Measurements from ENCODE around the gene CNN3.

The CNN3 gene

DNA sequence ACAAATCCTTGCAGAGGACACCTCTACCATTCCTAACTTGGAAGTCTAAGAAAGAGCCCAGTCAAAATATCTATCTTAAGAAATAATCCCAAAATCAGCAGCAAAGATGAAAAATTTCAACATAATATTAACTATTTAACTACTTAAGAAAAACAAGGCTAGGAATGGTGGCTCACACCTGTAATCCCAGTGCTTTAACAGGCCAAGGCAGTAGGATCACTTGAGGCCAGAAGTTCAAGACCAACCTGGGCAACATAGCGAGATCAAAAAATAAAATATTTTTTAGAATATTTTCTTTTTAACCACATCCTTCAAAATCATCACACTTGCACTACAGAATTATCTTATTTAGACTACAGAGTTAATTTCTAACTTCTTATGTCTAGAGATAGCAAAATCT, 4.9 kb downstream of the CNN3 start:
- DNase-seq: no peak

DNA sequence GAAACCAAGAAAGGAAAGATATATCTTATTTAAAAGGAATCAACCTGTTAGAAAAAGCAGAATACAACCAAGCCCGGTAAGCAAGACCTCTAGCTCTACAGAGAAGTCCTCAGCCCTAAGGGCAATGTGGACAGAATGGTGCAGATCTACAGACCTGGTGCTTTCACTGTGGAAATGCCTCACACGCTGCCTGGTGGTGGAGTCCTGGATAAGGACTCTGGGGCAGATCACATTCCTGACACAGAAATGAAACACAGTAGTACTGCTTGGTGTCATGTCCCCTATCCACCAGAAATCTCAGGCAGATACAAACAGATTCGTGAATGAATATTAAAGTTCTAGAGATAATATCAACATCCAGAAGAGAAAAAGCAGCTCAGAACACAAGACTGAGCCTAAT, 6.8 kb downstream of the CNN3 start:
- no peak for DNase-seq

DNA sequence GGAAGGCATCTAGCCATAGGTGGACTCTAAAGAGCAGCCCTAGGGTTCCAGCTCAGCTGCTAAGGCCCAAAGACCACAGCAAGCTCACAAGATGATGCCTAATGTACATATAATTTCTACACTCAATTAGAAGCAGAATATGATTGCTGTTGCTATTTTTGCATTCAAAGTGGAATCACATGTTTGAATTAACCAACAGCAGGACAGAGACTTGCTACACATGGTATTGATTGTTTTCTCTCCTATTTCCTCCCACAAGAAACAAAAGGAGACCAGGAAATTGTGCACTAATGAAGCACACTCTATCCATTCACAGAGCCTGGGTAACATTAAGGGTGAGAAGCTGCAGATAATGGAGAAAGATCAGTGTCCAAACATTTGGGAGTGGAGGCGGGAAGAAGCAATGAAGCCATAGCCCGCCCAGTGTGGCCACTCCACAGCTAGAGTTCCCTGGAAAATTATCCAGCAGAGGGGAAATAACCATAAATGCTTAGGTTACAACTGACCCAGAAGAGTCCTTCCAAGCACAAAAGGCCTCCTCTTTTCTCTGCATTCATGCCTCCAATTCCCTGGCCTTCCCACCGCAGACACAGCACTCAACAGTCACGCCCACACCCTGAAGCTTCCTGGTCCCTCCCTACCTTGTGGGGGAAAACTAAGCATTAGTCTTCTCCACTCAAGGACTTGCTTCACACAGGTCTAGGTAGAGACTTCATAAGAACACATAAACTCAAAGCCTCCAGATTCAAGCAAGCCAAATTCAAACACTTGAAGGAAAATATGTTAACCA, 7.5 kb downstream of the CNN3 start:
- no peak for DNase-seq

DNA sequence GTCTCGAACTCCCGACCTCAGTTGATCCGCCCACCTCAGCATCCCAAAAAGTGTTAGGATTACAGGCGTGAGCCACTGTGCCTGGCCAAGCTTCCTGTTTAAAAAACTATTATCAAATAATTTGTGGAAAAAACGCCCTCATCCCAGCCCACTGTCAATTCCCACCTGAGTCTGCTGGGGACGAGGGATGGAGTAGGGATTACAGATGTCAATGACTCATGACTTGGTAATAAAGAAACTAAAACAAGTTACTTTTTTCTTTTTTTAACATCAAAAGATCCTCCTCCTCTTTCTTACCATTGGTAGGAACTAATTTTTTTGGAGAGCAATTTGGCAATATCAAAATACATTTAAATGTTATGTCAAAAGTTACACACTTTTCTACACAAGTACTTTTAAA, 9.7 kb downstream of the CNN3 start:
- no peak for DNase-seq

DNA sequence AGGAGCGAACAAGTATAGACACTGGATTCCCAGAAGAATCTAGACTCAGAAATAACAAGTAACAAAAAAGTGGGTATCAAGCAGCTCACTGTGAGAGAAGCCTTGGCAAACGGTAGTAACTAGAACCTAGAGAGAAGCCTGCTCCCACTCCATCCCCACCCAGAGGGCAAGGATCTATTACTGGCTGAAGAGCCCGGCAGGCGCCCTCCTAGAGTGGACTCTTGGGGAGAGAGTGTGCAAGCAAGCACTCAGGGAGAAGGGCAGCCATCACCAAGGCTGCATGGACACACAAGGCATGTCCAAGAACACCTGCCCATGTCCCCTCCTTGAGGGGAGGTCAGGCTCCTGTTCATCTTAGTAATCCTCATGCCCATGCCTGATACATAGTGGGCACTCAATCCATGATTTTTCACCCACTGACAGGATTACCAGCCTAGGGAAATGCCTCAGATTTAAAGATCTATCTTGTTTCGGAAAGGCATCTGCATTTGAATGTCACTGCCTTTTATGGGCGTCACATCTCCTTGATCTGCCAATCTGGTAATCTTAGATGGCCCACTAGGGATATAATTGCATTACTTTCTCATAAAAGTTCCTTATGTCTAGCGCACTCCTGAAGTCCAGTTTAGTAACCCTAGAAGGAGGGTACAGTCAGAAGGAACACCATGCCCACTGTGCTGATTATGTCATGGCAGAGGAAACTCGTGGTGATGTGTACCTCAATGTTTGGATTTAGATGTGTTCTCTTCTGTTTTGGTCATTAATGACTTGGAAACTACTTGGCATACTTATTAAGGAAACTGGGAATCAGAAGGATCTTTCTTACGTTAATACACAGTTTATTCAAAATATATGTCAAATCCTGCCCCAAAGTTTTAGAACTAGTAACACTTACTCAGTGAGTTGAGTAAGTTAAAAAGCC, 14.4 kb downstream of the CNN3 start:
- DNase-seq: no peak

DNA sequence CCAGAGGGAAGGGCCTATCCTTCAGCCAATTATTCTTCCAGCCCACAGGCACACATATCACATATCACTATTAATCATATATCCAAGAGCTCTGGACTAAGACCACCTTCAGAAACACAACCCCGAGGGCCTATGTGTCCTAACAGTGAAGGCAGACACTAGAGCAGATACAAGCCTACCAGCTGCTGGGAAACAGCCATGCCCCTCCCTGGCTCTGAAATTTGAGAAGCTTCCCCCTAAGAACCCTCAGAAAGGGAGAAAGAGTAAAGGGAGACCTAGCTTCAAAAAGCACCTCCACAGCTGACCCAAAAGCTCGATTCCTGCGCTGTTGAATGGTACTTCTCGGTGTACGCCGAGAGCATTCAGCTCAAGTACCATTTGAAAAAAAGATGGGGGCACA, 17.4 kb downstream of the CNN3 start:
- DNase-seq: no peak

DNA sequence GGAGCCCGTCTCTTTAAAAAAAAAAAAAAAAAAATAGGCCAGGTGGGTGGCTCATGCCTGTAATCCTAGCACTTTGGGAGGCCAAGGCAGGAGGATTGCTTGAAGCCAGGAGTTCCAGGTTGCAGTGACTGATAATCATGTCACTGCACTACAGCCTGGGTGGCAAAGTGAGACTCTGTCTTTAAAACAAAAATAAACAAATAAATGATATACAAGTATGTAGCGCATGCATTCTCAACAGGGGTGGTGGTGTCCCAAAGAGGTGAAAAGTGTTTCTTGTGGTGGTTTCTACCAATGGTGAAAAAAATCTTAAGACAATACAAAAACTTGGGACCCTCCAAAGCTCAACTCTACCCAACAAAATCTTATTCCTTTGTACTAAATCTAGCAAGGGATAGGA, 17.9 kb downstream of the CNN3 start:
- no peak for DNase-seq

DNA sequence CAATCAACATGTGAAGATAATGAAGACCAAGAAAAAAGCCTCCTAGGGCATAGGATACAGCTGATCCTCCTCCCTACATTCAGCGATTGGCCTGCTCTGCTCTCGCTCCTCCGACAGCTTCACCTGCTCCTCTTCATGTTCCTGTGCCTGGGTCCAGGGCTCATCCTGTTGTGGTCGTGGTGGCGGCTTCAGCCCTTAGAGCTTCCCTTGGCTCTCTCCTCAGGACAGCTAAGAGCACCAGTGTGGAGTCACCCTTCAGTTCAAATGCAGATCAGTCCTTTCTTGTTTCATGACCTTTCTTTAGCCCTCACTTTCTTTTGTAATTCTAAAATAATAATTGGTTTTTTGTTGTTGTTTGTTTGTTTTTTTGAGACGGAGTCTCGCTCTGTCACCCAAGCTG, 18.7 kb downstream of the CNN3 start:
- no peak for DNase-seq

DNA sequence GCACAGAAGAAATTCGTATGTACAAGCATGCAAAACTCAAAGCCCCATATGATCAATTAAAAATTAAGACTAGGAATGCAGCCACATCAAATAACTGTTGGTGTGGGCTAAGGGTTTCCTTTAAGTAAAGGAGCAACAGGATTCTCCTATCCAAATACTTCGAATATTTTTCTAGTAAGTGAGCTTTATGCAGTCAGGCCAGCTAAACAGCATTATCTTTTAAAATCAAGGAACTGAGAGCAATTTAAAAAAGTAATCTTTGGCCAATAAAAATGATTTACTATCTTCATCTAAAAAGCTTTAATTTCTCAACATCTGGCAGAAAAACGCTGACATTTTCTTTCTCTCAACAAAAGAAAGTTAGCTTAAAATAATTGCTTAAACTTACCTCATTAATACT, 19.8 kb downstream of the CNN3 start:
- DNase-seq: no peak

DNA sequence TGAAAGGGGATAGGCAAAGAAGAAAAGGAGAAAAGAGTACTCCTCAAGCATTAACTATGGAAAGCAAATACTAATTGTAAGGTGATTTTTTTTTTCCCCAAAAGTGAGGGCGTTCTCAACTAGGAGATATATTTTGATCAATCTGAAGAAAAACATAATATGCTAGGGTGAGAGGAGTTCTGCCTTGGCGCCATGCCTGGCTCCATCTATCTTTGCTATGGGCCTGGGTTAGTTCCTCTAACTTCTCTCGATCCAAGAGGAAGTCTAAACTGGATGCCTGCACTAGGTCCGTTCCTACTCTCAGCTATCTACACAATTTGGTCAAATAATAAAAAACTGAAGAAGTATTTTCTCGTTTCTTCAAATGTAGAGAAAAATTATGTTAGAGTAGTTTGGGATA, 20.5 kb downstream of the CNN3 start:
- no peak for DNase-seq

DNA sequence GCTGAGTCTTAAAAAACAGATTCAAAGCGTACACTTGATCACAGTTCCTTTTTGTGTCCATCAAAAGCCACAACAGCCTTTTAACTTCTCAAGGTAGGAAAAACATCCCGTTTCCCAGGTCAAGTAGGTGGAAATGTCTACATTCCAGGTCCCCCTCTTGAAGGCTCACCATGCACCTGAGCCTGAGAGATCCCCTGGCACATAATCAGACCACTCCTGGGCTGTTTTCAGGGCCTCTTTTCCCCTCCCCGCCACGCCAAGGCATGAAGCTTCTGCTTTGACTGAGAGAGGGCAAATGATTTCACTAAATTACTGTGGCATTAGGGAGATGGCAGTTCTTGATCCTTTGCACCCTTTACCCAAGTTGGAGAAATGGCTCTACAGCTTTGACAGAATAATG, 21.7 kb downstream of the CNN3 start:
- DNase-seq: no peak

DNA sequence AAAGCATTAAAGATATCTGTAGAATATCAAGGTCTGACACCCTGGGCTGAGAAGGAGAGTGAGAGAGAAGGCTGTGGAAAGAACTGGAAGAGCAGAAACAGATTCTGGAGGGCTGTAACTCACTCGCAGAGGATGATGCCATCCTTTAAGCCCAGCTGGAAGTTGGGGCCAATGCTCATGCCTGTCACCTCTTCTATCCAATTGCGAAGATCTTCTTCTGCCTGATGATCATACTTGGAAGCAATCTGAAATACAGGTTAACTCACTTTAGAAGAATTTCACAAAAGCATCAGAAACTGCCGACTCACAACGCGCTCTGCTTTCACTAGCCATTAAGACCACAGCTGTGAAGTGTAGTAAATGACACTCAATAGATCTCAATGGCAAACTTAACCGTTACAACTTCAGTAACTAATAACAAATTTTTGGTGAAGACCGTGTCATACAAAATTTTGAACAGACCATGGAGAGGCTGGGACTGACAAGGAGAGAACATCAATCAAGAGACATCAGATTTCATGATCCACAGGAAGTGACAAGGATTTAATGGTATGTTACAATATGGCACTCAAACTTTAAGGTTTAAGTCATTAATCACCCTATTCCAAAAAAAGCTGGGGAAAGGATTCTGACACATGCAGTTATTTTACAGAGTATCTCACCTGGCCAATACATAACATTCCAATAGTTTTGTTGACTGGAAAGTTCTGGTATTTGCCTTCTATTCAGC, 23.5 kb downstream of the CNN3 start:
- no peak for DNase-seq

DNA sequence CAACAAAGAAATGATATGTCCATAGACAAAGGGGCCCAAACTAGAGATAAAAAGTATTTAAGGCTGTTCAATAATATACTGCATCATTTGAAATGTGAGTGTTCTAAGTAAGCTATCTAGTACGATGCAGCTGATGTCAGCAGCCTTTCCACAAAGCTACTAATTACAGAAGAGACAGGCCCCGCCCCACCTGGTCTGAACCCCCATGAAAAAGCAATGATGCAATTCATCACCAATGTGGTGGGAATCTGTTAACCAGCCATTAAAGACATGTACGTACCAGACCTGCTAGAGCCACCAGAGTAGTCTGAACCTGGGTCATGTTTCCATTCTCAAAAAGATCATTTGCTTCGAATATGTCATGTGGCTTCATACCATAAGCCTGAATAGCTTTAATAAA, 25.1 kb downstream of the CNN3 start:
- DNase-seq: no peak

DNA sequence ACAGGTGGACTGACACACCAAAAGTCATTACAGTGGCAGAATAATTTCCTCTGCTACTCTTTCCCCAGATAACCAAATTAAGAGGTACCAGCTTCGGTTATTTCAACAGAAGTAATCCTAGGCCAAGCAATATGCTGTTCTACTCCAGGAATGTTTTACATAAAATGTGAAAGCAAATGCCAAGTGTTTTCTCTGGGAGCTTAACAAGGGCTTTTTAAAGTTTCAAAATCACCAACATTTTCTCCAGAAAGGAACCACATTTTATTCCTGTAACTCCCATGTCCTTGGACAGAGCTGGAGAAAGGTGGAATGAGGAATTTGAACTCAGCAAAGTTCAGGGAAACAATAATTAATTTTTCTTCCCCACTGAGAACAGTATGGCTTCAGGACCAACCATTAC, 27.2 kb downstream of the CNN3 start:
- DNase-seq: no peak

DNA sequence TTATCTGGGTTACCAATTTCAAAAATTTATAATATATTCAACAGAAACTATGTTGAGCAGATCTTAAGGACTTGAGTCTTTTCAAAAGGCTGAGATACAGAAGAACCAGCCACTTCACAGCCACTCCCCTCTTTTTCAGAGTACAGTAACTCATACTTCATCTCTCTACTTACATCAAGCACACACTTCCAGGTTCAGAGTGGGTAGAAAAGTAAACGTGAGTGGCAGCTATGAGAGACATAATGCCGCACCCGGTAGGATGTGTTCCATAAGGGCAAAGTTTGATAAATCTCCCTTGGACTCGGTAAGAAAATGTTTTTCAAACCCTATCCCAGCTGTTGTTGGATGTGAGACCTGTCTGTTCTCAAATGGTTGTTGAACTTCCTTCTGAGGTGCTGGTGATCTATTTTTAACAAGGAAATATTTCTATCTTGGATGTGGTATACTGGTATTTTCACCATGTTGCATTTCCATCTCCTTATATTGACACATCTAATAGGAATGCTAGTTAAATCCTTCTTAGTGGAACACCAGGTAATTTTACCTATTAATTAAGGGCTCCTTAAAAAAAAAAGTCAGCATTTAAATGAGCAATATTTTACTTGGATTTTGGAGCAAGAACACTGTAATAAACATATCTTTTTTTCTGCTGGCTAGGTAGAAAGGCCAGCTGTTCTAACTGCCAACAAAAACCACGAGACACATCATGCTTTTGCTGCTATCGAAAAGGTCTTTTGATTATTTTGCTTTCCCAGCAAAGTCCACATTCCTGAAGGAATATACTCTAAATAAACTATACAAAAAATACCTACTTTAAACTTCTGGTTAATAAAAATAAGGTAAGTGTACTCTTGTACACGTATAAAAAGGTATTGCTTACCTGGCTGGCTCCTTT, 28.2 kb downstream of the CNN3 start:
- DNase-seq: no peak

DNA sequence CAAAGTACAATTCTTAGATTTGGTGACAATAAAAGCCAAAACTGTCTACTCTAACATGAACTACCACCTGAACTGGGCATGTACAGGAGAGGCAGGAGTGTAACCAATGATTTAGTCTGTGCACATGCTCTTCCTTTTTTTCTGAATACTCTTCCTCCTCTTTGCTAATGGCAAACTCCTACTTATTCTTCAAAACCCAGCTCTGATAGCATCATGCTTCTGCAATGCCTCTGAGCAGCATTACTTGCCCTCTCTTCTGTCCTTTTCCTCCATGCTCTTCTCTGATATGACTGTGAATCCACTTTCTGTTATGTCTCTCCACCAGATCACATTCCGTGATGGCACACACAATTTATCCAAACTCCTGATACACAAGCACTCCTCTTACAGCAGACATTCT, 31.4 kb downstream of the CNN3 start:
- no peak for DNase-seq

DNA sequence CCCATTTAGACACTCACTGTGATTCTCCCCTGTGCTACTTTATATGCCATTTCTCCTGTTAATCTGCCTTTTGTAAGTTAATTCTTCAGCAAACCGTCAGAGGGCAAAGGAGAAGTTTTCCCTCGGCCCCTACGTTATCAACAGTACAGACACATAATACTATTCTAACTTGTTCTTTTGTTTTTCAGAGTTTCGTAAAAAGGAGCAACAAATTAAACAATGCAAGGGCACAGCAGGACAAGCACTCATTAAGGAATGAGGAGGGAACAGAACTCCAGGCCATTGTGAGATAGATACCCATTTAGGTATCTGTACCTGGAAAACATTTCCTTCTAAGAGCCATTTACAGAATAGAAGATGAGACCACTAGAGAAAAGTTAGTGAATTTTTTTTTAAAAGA, 32.3 kb downstream of the CNN3 start:
- DNase-seq: no peak

DNA sequence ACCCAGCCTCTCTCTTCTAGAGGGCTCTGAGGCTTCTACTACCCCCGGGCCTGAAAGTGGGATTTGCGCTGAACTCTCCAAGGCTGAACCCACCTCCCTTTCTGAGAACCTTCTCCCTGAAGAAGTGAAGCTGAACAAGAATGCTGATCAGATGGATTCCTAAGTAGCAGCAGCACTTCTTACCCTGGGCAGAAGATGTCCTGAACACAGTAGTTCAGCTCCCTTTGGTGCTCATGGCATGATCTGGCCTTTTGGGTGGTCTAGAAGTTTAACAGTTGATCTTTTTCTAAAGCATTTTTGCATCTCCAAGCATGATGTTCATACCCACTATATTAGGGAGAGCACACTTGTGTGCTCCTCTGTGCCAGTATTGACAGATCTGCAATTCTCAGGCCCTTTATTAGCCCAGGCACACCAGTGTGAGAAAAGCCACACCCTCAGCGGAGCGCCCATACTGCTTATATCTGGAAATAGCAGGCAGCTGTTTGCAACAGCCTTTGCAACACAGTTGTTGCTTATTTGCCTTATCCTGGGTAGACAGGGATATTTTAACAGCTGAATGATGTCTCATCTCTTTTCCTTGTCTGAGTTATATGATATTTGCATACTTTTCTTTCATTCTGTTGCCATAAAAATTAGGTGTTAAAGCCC, 34.2 kb downstream of the CNN3 start:
- DNase-seq: no peak

DNA sequence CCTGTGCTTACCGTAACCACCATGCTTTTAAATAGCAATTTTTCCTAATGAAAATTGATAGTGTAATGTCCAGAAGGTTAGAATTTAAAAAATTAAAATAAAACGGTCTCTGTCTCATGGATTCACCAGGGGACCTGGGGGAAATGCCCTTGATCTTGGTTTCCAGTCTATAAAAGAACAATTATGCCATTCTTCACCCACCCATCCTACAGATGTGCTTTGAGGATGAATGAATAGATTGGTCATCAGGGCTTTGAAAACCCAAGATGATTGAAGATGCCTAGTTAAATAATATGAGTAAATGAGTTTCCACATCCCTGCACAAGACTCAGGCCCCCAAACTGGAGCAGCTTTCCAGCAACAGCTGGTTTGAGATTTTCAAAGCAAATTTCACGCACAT, 38.7 kb downstream of the CNN3 start:
- no peak for DNase-seq

DNA sequence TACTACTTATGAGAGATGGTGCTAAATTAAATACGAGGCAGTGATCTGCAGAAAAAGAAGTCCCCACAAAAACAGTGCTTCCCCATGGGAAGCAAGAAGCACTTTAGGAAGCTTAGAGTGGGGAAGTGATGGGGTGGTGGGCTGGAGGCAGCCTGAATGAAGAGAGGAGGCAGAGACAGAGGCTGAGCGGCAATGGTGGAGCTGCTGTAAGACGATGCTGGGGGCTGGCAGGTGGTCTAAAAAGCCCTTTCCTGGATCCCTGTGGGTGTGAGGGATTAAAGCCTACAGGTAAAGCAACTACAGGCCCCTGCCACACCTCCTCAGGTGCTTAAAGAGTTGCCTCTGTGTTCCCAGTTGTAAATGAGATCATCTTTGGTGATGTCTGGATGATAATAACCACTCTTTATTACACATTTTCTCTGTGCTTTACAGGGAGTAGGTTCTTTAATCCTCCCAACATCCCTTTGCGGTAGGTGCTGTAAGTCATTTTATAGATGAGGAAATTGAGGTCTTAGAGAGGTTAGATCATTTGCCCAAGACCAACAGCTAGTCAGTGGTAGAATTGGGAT, 39.2 kb downstream of the CNN3 start:
- no peak for DNase-seq

DNA sequence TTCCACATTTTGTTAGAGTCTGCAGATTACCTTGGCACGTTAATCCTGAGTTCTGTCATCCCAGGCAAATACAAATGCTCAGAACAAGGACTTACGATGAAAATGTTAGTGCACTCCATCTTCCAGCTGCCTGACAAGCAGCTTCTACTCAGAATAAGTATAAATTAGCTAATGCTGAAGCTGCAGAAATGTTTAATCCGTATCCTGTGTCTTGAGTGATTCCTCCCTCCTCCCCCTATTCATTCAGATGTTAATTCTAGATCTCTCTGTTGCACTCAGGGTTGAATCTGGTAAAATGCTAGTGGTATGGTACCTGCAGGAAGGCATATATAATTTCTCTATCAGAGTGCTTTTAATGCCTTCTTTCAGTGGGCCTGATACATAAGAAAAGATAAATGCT, 39.8 kb downstream of the CNN3 start:
- DNase-seq: no peak

DNA sequence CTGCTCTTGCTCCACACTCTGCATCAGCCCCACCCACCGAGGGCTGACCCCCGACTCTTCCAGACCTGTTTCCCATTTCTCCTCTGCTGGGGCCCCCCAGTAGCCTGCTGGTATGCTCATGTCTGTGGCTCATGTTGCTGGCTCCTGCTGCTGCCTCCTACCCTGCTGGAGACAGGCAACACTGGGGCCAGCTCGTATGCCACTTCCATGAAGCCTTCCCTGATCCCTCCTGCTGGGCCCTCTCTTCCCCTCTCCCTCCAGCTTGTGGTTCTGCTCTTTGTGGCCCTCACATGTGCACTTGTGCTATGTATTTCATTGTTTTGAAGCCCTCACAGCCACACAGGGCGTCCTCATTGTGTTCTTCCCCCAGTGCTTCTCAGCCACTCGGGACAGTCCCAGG, 40.5 kb downstream of the CNN3 start:
- no peak for DNase-seq

All from NCI-H748 treated with DMSO at 0.1 percent for 48 hours (cell line).